Astrocyte of the cerebellum (primary cell): Measurements from ENCODE around the gene AAR2.

Experiments used
- DNase-seq: peaks from one replicate; pipeline ENCODE4 v3.0.0-alpha.2; 2011; ENCODE audit warnings: low read depth
- H3K4me3 ChIP-seq: 2 replicates; pipeline ENCODE4 v1.5.1; 2011; ENCODE audit warnings: mild to moderate bottlenecking, low read depth, low read length, moderate library complexity
- CTCF ChIP-seq: IDR thresholded peaks from 2 replicates; pipeline ENCODE4 v1.5.1; 2012; ENCODE audit warnings: low read length, low read depth, moderate library complexity, mild to moderate bottlenecking; ENCODE audit errors: missing control alignments
- in situ Hi-C: cut with HindIII; loops from 2 replicates; pipeline ENCODE4 v1.10.0; 2017; ENCODE audit warnings: low sequenced_read_pairs

The AAR2 gene

GRCh38 chr20:36270744-36271638 is 34.7 kb downstream of the AAR2 start:
- H3K4me3 ChIP-seq = no peak overlapping the region
- in situ Hi-C loops = no loop called here
- no peak for TF ChIP-seq CTCF
- DNase-seq = no peak

GRCh38 chr20:36271639-36272546 is 35.6 kb downstream of the AAR2 start:
- in situ Hi-C loops = no loop called here
- TF ChIP-seq CTCF = no peak
- H3K4me3 ChIP-seq = no peak overlapping the region
- DNase-seq = no peak

GRCh38 chr20:36272547-36273220 is 36.4 kb downstream of the AAR2 start:
- no peak overlapping the region for H3K4me3 ChIP-seq
- in situ Hi-C loops = no loop called here
- DNase-seq = no peak
- no peak for TF ChIP-seq CTCF

GRCh38 chr20:36273414-36274180 is 37.3 kb downstream of the AAR2 start:
- DNase-seq = no peak
- peak; percentile 34 for TF ChIP-seq CTCF
- H3K4me3 ChIP-seq = no peak overlapping the region
- in situ Hi-C loops = no loop called here

GRCh38 chr20:36274181-36274841 is 38.0 kb downstream of the AAR2 start:
- DNase-seq = no peak
- H3K4me3 ChIP-seq = no peak overlapping the region
- in situ Hi-C loops = no loop called here
- TF ChIP-seq CTCF = no peak
